Measurements from ENCODE around the gene ST7.
"Not testable (repeated sequence)": the region's sequence is repeated elsewhere in the genome, so short reads cannot be mapped to it uniquely, and the experiment has no call there.

GRCh38 chr7:116971153-116971552 is 17.9 kb downstream of the ST7 start:
- TF ChIP-seq CTCF (conservative IDR thresholded peaks at IDR 0.05; ENCODE audit: low read depth in 2 of 2); JUNB (IDR thresholded peaks at IDR 0.05; ENCODE audit: unreplicated experiment); EZH2phosphoT487 (IDR thresholded peaks at IDR 0.05; ENCODE audit: unreplicated experiment); POLR2AphosphoS5 (IDR thresholded peaks at IDR 0.05; ENCODE audit: low read depth); REST (IDR thresholded peaks at IDR 0.05; ENCODE audit: unreplicated experiment); CREB1 (CRISPR knock-in tag; IDR thresholded peaks at IDR 0.05; ENCODE audit: low read depth); ETS1 (IDR thresholded peaks at IDR 0.05); EZH2 (IDR thresholded peaks at IDR 0.05; ENCODE audit: low read depth, unreplicated experiment): not testable (repeated sequence)
